HCT116 (cell line): ENCODE results near the gene CDK5RAP2.

Source experiments
- EGR1 ChIP-seq: IDR thresholded peaks from 2 replicates; pipeline ENCODE4 v1.6.1; 2012; ENCODE audit warnings: low read depth
- ELF1 ChIP-seq: IDR thresholded peaks from 2 replicates; pipeline ENCODE4 v1.6.1; 2012; ENCODE audit warnings: low read depth, borderline replicate concordance
- EZH2phosphoT487 ChIP-seq: fragments of 200-600 bp; IDR thresholded peaks from 2 replicates; pipeline ENCODE4 v1.6.1; 2018; ENCODE audit warnings: antibody characterized with exemption, borderline replicate concordance
- POLR2A ChIP-seq: IDR thresholded peaks from 2 replicates; pipeline ENCODE4 v1.7.0; 2011; ENCODE audit warnings: borderline replicate concordance; ENCODE audit not compliant: insufficient read depth, insufficient read length; ENCODE audit errors: extremely low read depth
- SP1 ChIP-seq: IDR thresholded peaks from 2 replicates; pipeline ENCODE4 v1.6.1; 2012; ENCODE audit warnings: low read depth
- TF ChIP-seq, protein P1 (sequence below), 3 experiments: fragments of 200-600 bp in 1 of 3; sonication (generic) in 1 of 3; IDR thresholded peaks in 2 of 3; conservative IDR thresholded peaks in 1 of 3; 2 replicates each; pipeline ENCODE4 v1.5.1; 2012 to 2017; ENCODE audit warnings: low read depth in 2 of 3, low read length in 2 of 3, antibody characterized with exemption in 1 of 3, borderline replicate concordance in 1 of 3, control low read depth in 1 of 3, mild to moderate bottlenecking in 1 of 3, mixed read lengths in 1 of 3, mixed run types in 1 of 3, moderate library complexity in 1 of 3; ENCODE audit not compliant: insufficient read depth in 1 of 3
- TF ChIP-seq, protein P2 (sequence below): IDR thresholded peaks from 2 replicates; pipeline ENCODE4 v1.6.1; 2011; ENCODE audit warnings: mild to moderate bottlenecking, low read length, moderate library complexity; ENCODE audit not compliant: insufficient replicate concordance; ENCODE audit errors: extremely low read depth
- TF ChIP-seq, protein P3 (sequence below): IDR thresholded peaks from 2 replicates; pipeline ENCODE4 v1.6.1; 2012

DNA sequence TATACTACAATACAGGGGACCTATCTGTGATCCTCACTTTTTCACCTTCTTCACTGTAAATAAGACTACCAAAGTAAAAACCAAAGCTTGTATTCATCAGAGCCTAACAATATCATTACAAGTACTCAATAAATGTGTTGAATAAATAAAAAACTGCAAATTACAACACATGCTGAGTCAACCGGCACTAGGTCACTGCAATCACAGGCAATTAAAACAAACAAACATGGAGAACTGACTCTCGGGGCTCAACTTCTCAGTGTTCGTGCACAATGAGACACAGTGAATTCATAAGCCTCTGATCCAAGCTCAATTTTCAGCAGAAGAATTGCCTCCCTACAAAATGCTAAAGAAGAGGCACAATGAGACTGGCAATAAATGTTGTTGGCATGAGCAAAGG, 69.2 kb downstream of the CDK5RAP2 start:
- TF ChIP-seq, protein P1, sequence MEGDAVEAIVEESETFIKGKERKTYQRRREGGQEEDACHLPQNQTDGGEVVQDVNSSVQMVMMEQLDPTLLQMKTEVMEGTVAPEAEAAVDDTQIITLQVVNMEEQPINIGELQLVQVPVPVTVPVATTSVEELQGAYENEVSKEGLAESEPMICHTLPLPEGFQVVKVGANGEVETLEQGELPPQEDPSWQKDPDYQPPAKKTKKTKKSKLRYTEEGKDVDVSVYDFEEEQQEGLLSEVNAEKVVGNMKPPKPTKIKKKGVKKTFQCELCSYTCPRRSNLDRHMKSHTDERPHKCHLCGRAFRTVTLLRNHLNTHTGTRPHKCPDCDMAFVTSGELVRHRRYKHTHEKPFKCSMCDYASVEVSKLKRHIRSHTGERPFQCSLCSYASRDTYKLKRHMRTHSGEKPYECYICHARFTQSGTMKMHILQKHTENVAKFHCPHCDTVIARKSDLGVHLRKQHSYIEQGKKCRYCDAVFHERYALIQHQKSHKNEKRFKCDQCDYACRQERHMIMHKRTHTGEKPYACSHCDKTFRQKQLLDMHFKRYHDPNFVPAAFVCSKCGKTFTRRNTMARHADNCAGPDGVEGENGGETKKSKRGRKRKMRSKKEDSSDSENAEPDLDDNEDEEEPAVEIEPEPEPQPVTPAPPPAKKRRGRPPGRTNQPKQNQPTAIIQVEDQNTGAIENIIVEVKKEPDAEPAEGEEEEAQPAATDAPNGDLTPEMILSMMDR (IDR thresholded peaks at IDR 0.05 in 2 of 3, conservative IDR thresholded peaks at IDR 0.05 in 1 of 3; ENCODE audit: borderline replicate concordance in 1 of 3, insufficient read depth in 1 of 3, low read depth in 2 of 3, low read length in 2 of 3): no peak
- no peak for TF ChIP-seq EZH2phosphoT487
- TF ChIP-seq POLR2A: no peak
- no peak for TF ChIP-seq SP1
- TF ChIP-seq ELF1: no peak
- TF ChIP-seq, protein P2, sequence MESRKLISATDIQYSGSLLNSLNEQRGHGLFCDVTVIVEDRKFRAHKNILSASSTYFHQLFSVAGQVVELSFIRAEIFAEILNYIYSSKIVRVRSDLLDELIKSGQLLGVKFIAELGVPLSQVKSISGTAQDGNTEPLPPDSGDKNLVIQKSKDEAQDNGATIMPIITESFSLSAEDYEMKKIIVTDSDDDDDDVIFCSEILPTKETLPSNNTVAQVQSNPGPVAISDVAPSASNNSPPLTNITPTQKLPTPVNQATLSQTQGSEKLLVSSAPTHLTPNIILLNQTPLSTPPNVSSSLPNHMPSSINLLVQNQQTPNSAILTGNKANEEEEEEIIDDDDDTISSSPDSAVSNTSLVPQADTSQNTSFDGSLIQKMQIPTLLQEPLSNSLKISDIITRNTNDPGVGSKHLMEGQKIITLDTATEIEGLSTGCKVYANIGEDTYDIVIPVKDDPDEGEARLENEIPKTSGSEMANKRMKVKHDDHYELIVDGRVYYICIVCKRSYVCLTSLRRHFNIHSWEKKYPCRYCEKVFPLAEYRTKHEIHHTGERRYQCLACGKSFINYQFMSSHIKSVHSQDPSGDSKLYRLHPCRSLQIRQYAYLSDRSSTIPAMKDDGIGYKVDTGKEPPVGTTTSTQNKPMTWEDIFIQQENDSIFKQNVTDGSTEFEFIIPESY: no peak
- no peak for TF ChIP-seq EGR1
- TF ChIP-seq, protein P3, sequence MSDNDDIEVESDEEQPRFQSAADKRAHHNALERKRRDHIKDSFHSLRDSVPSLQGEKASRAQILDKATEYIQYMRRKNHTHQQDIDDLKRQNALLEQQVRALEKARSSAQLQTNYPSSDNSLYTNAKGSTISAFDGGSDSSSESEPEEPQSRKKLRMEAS: no peak
